ENCODE data around the gene PSMG3.
"Not testable (repeated sequence)": the region's sequence is repeated elsewhere in the genome, so short reads cannot be mapped to it uniquely, and the experiment has no call there.

The PSMG3 gene

GRCh38 chr7:1531263-1531978 is 38.4 kb downstream of the PSMG3 start:
- H3K4me1 ChIP-seq (ENCODE audit: control insufficient read depth, insufficient read depth, low read length) = peaks cover 13% of the 10 kb centered on the region
- H3K27ac ChIP-seq (ENCODE audit: low read length) = no peak overlapping the region
- no peaks in the 10 kb centered on the region for H3K36me3 ChIP-seq (ENCODE audit: control insufficient read depth, insufficient read depth, low read length)
- no peaks in the 10 kb centered on the region for H3K9me3 ChIP-seq (ENCODE audit: control insufficient read depth, insufficient read depth, low read length)
- H3K27me3 ChIP-seq (ENCODE audit: control insufficient read depth, insufficient read depth, low read length) = no peaks in the 10 kb centered on the region
- DNase-seq (ENCODE audit: low read depth, low spot score) = no peak
- WGBS (ENCODE audit: insufficient coverage, insufficient read length) = no CpG with 5 or more reads among the region's 55 CpGs
- H3K4me3 ChIP-seq (ENCODE audit: low read length) = peak overlapping the region; percentile 56; the same call in 1 of the 2 replicates

- no peak for DNase-seq (ENCODE audit: low read depth, low spot score)
- Histone ChIP-seq H3K4me3 (ENCODE audit: low read length) (peak overlapping the region; percentile 56; the same call in 1 of the 2 replicates), H3K27me3 (ENCODE audit: control insufficient read depth, insufficient read depth, low read length) (no peaks in the 10 kb centered on the region), H3K4me1 (ENCODE audit: control insufficient read depth, insufficient read depth, low read length) (peaks cover 10% of the 10 kb centered on the region), H3K36me3 (ENCODE audit: control insufficient read depth, insufficient read depth, low read length) (no peaks in the 10 kb centered on the region), H3K9me3 (ENCODE audit: control insufficient read depth, insufficient read depth, low read length) (no peaks in the 10 kb centered on the region), H3K27ac (ENCODE audit: low read length) (no peak overlapping the region)
- WGBS (ENCODE audit: insufficient coverage, insufficient read length) = no CpG with 5 or more reads among the region's 45 CpGs
These were observed 38.9 kb downstream of the PSMG3 start for GRCh38 chr7:1530946-1531262.

GRCh38 chr7:1529383-1530116 is 40.3 kb downstream of the PSMG3 start:
- H3K36me3 ChIP-seq (ENCODE audit: control insufficient read depth, insufficient read depth, low read length) = no peaks in the 10 kb centered on the region
- peaks cover 10% of the 10 kb centered on the region for H3K4me1 ChIP-seq (ENCODE audit: control insufficient read depth, insufficient read depth, low read length)
- H3K27ac ChIP-seq (ENCODE audit: low read length) = no peak overlapping the region
- no peak overlapping the region for H3K4me3 ChIP-seq (ENCODE audit: low read length)
- no peak for DNase-seq (ENCODE audit: low read depth, low spot score)
- no peaks in the 10 kb centered on the region for H3K27me3 ChIP-seq (ENCODE audit: control insufficient read depth, insufficient read depth, low read length)
- H3K9me3 ChIP-seq (ENCODE audit: control insufficient read depth, insufficient read depth, low read length) = no peaks in the 10 kb centered on the region
- WGBS (ENCODE audit: insufficient coverage, insufficient read length) = no CpG with 5 or more reads among the region's 21 CpGs

- H3K27ac ChIP-seq (ENCODE audit: low read length) = no peak overlapping the region
- peaks cover 3% of the 10 kb centered on the region for H3K4me1 ChIP-seq (ENCODE audit: control insufficient read depth, insufficient read depth, low read length)
- WGBS (ENCODE audit: insufficient coverage, insufficient read length) = no CpG with 5 or more reads among the region's 6 CpGs
- no peak for DNase-seq (ENCODE audit: low read depth, low spot score)
- no peak overlapping the region for H3K4me3 ChIP-seq (ENCODE audit: low read length)
- H3K36me3 ChIP-seq (ENCODE audit: control insufficient read depth, insufficient read depth, low read length) = no peaks in the 10 kb centered on the region
- no peaks in the 10 kb centered on the region for H3K27me3 ChIP-seq (ENCODE audit: control insufficient read depth, insufficient read depth, low read length)
- H3K9me3 ChIP-seq (ENCODE audit: control insufficient read depth, insufficient read depth, low read length) = no peaks in the 10 kb centered on the region
These were observed 43.5 kb downstream of the PSMG3 start for GRCh38 chr7:1526271-1526754.

- H3K4me1 ChIP-seq (ENCODE audit: control insufficient read depth, insufficient read depth, low read length) = 0 out of 2 replicates have a peak, but pooled peaks cover 2% of the 10 kb centered on the region
- H3K27me3 ChIP-seq (ENCODE audit: control insufficient read depth, insufficient read depth, low read length) = no peaks in the 10 kb centered on the region
- no peaks in the 10 kb centered on the region for H3K36me3 ChIP-seq (ENCODE audit: control insufficient read depth, insufficient read depth, low read length)
- no CpG with 5 or more reads among the region's 6 CpGs for WGBS (ENCODE audit: insufficient coverage, insufficient read length)
- H3K27ac ChIP-seq (ENCODE audit: low read length) = no peak overlapping the region
- no peak for DNase-seq (ENCODE audit: low read depth, low spot score)
- no peak overlapping the region for H3K4me3 ChIP-seq (ENCODE audit: low read length)
- H3K9me3 ChIP-seq (ENCODE audit: control insufficient read depth, insufficient read depth, low read length) = no peaks in the 10 kb centered on the region
These were observed 44.4 kb downstream of the PSMG3 start for GRCh38 chr7:1525409-1525808.

GRCh38 chr7:1523844-1524243 is 46.0 kb downstream of the PSMG3 start:
- Histone ChIP-seq H3K4me1 (ENCODE audit: control insufficient read depth, insufficient read depth, low read length) (0 out of 2 replicates have a peak, but pooled peaks cover 2% of the 10 kb centered on the region), H3K4me3 (ENCODE audit: low read length) (no peak overlapping the region), H3K27ac (ENCODE audit: low read length) (no peak overlapping the region), H3K36me3 (ENCODE audit: control insufficient read depth, insufficient read depth, low read length) (no peaks in the 10 kb centered on the region), H3K9me3 (ENCODE audit: control insufficient read depth, insufficient read depth, low read length) (no peaks in the 10 kb centered on the region), H3K27me3 (ENCODE audit: control insufficient read depth, insufficient read depth, low read length) (no peaks in the 10 kb centered on the region)
- no peak for DNase-seq (ENCODE audit: low read depth, low spot score)
- no CpG with 5 or more reads among the region's 17 CpGs for WGBS (ENCODE audit: insufficient coverage, insufficient read length)

- 0 out of 2 replicates have a peak, but pooled peaks cover 2% of the 10 kb centered on the region for H3K4me1 ChIP-seq (ENCODE audit: control insufficient read depth, insufficient read depth, low read length)
- H3K36me3 ChIP-seq (ENCODE audit: control insufficient read depth, insufficient read depth, low read length) = no peaks in the 10 kb centered on the region
- no peak for DNase-seq (ENCODE audit: low read depth, low spot score)
- H3K27me3 ChIP-seq (ENCODE audit: control insufficient read depth, insufficient read depth, low read length) = no peaks in the 10 kb centered on the region
- H3K27ac ChIP-seq (ENCODE audit: low read length) = no peak overlapping the region
- no peak overlapping the region for H3K4me3 ChIP-seq (ENCODE audit: low read length)
- no peaks in the 10 kb centered on the region for H3K9me3 ChIP-seq (ENCODE audit: control insufficient read depth, insufficient read depth, low read length)
- WGBS (ENCODE audit: insufficient coverage, insufficient read length) = no CpG with 5 or more reads among the region's 13 CpGs
These were observed 46.6 kb downstream of the PSMG3 start for GRCh38 chr7:1523208-1523607.

- Histone ChIP-seq H3K4me3 (ENCODE audit: low read length) (no peak overlapping the region), H3K27ac (ENCODE audit: low read length) (no peak overlapping the region), H3K9me3 (ENCODE audit: control insufficient read depth, insufficient read depth, low read length) (no peaks in the 10 kb centered on the region), H3K27me3 (ENCODE audit: control insufficient read depth, insufficient read depth, low read length) (no peaks in the 10 kb centered on the region), H3K36me3 (ENCODE audit: control insufficient read depth, insufficient read depth, low read length) (no peaks in the 10 kb centered on the region), H3K4me1 (ENCODE audit: control insufficient read depth, insufficient read depth, low read length) (0 out of 2 replicates have a peak, but pooled peaks cover 2% of the 10 kb centered on the region)
- WGBS (ENCODE audit: insufficient coverage, insufficient read length) = no CpG with 5 or more reads among the region's 11 CpGs
- no peak for DNase-seq (ENCODE audit: low read depth, low spot score)
These were observed 48.4 kb downstream of the PSMG3 start for GRCh38 chr7:1521456-1521855.

- no peak overlapping the region for H3K27ac ChIP-seq (ENCODE audit: low read length)
- 0 out of 2 replicates have a peak, but pooled peaks cover 2% of the 10 kb centered on the region for H3K4me1 ChIP-seq (ENCODE audit: control insufficient read depth, insufficient read depth, low read length)
- no peaks in the 10 kb centered on the region for H3K27me3 ChIP-seq (ENCODE audit: control insufficient read depth, insufficient read depth, low read length)
- DNase-seq (ENCODE audit: low read depth, low spot score) = no peak
- no CpG with 5 or more reads among the region's 27 CpGs for WGBS (ENCODE audit: insufficient coverage, insufficient read length)
- H3K4me3 ChIP-seq (ENCODE audit: low read length) = no peak overlapping the region
- no peaks in the 10 kb centered on the region for H3K9me3 ChIP-seq (ENCODE audit: control insufficient read depth, insufficient read depth, low read length)
- H3K36me3 ChIP-seq (ENCODE audit: control insufficient read depth, insufficient read depth, low read length) = no peaks in the 10 kb centered on the region
These were observed 49.1 kb downstream of the PSMG3 start for GRCh38 chr7:1520539-1521234.

- not testable (repeated sequence) for H3K4me3 ChIP-seq (ENCODE audit: low read length)
These were observed 50.4 kb downstream of the PSMG3 start for GRCh38 chr7:1519322-1519922.

More at GRCh38 chr7:1519322-1519922, 50.4 kb downstream of the PSMG3 start:
- not testable (repeated sequence) for H3K9me3 ChIP-seq (ENCODE audit: control insufficient read depth, insufficient read depth, low read length); H3K27ac ChIP-seq (ENCODE audit: low read length); DNase-seq (ENCODE audit: low read depth, low spot score); H3K4me1 ChIP-seq (ENCODE audit: control insufficient read depth, insufficient read depth, low read length); H3K36me3 ChIP-seq (ENCODE audit: control insufficient read depth, insufficient read depth, low read length); H3K27me3 ChIP-seq (ENCODE audit: control insufficient read depth, insufficient read depth, low read length)
- no CpG with 5 or more reads among the region's 12 CpGs for WGBS (ENCODE audit: insufficient coverage, insufficient read length)
